Naive thymus-derived CD4-positive, alpha-beta T cell (primary cell): ENCODE measurements around the gene NRXN3. TPM values are rescaled to one million over a fixed set of nuclear protein-coding genes. Genes with fewer than 3 reads are reported as not detected.

Experiments used
- ATAC-seq: fragments of 150-1000 bp; cut with Tn5 transposase; 2 replicates; pipeline ENCODE4 v1.10.0; 2021; ENCODE audit warnings: mild to moderate bottlenecking, moderate library complexity
- CTCF ChIA-PET: fragments of 350-600 bp; sonication (Branson Sonifier 250); formaldehyde crosslinking; loops from one replicate; lab custom pipeline; 2021; ENCODE audit warnings: antibody characterized with exemption; lab: Charles Lee
- POLR2A ChIA-PET: fragments of 350-600 bp; sonication (Branson Sonifier 250); formaldehyde crosslinking; loops from one replicate; lab custom pipeline; 2021; ENCODE audit warnings: antibody characterized with exemption, inconsistent platforms; lab: Charles Lee
- DNase-seq, 9 donors: peaks; one replicate each; pipeline versions ENCODE4 v3.0.0 to v3.0.0-alpha.2; 2020 to 2022; ENCODE audit warnings: mixed read lengths in 1 of 9
- H3K27ac ChIP-seq: one replicate; pipeline ENCODE4 v1.7.0; 2013; ENCODE audit warnings: mild to moderate bottlenecking, low read depth, low read length, moderate library complexity
- H3K27me3 ChIP-seq, 2 donors: one replicate each; pipeline ENCODE4 v1.7.0; 2013; ENCODE audit warnings: low read length in 2 of 2, mild to moderate bottlenecking in 2 of 2, moderate library complexity in 2 of 2; ENCODE audit not compliant: control insufficient read depth in 2 of 2, insufficient read depth in 2 of 2
- H3K36me3 ChIP-seq, 3 experiments: 1 replicate in 2 of 3; 2 replicates in 1 of 3; pipeline ENCODE4 v1.7.0; 2013; ENCODE audit warnings: low read length in 3 of 3, mild to moderate bottlenecking in 3 of 3, moderate library complexity in 1 of 3; ENCODE audit not compliant: insufficient read depth in 3 of 3, control insufficient read depth in 2 of 3
- H3K4me1 ChIP-seq, 2 donors: one replicate each; pipeline ENCODE4 v1.7.0; 2013; ENCODE audit warnings: low read length in 2 of 2, mild to moderate bottlenecking in 2 of 2, moderate library complexity in 1 of 2; ENCODE audit not compliant: control insufficient read depth in 2 of 2, insufficient read depth in 2 of 2
- H3K4me3 ChIP-seq: 2 replicates; pipeline ENCODE4 v1.7.0; 2013; ENCODE audit warnings: mild to moderate bottlenecking, low read length
- H3K9me3 ChIP-seq, 3 experiments: 1 replicate in 2 of 3; 2 replicates in 1 of 3; pipeline ENCODE4 v1.7.0; 2013; ENCODE audit warnings: low read length in 3 of 3; ENCODE audit not compliant: control insufficient read depth in 2 of 3
- H3K27ac Mint-ChIP-seq, 9 donors: one replicate each; pipeline ENCODE4 v1.8.0; 2020 to 2022; ENCODE audit warnings: mixed read lengths in 9 of 9, mild to moderate bottlenecking in 8 of 9, moderate library complexity in 5 of 9, inconsistent platforms in 2 of 9
- H3K27me3 Mint-ChIP-seq, 5 donors: one replicate each; pipeline ENCODE4 v1.8.0; 2021 to 2022; ENCODE audit warnings: mixed read lengths in 5 of 5, mild to moderate bottlenecking in 1 of 5
- H3K36me3 Mint-ChIP-seq, 5 donors: one replicate each; pipeline ENCODE4 v1.8.0; 2020 to 2022; ENCODE audit warnings: mixed read lengths in 5 of 5, mild to moderate bottlenecking in 3 of 5, inconsistent platforms in 1 of 5
- H3K4me1 Mint-ChIP-seq, 7 donors: one replicate each; pipeline ENCODE4 v1.8.0; 2020 to 2022; ENCODE audit warnings: mixed read lengths in 7 of 7, mild to moderate bottlenecking in 3 of 7, inconsistent platforms in 1 of 7
- H3K4me3 Mint-ChIP-seq, 10 donors: one replicate each; pipeline ENCODE4 v1.8.0; 2020 to 2022; ENCODE audit warnings: mild to moderate bottlenecking in 10 of 10, mixed read lengths in 10 of 10, moderate library complexity in 6 of 10, inconsistent platforms in 2 of 10
- H3K9me3 Mint-ChIP-seq, 11 donors: one replicate each; pipeline ENCODE4 v1.8.0; 2020 to 2022; ENCODE audit warnings: mixed read lengths in 11 of 11, mild to moderate bottlenecking in 4 of 11, inconsistent platforms in 1 of 11, moderate library complexity in 1 of 11
- intact Hi-C, 2 donors: fragments of 100-400 bp; cut with micrococcal nuclease; formaldehyde crosslinking; loops; one replicate each; pipeline ENCODE4 v1.15.1; 2023
- polyA plus RNA-seq, 2 donors: library from polyadenylated mRNA; unstranded; fragments of 300-500 nt; fragmentation: Illumina TruSeq; gene quantifications; one replicate each; pipeline ENCODE4 v1.2.3, GENCODE V29; 2021
- total RNA-seq, 6 experiments: library from RNA in 5 of 6; stranded (reverse) in 5 of 6; gene quantifications; 1 replicate in 5 of 6; 2 replicates in 1 of 6; pipeline ENCODE4 v1.2.3 and lab custom pipeline; 2021 to 2026

NRXN3 gene
- total and polyA plus RNA-seq, 7 experiments from 2014 or later: not detected

GRCh38 chr14:78307671-78308070 is 137.5 kb downstream of the NRXN3 start:
- ChIA-PET POLR2A (interaction anchor here (0.6 kb wide), 1 partner anchor 109 kb away, joined by 3 read pairs; no protein-coding TSS in a partner anchor), CTCF (no interaction called here)
- ATAC-seq (no peak), DNase-seq (no peak)
- H3K4me1 ChIP-seq: no peaks in the 10 kb centered on the region
- Mint-ChIP-seq H3K36me3 (no peaks in the 10 kb centered on the region), H3K9me3 (peaks cover 0 to 6% (median 0%) of the 10 kb centered on the region in 11 donors), H3K4me3 (no peak overlapping the region), H3K4me1 (no peaks in the 10 kb centered on the region), H3K27ac (no peak overlapping the region), H3K27me3 (peaks cover 0 to 25% (median 8%) of the 10 kb centered on the region in 5 donors)
- no peaks in the 10 kb centered on the region for H3K36me3 ChIP-seq
- no peak overlapping the region for H3K27ac ChIP-seq
- no peaks in the 10 kb centered on the region for H3K9me3 ChIP-seq
- H3K4me3 ChIP-seq: no peak overlapping the region
- H3K27me3 ChIP-seq: no peaks in the 10 kb centered on the region
- intact Hi-C loops: no loop called here

- intact Hi-C loops: no loop called here
- no peaks in the 10 kb centered on the region for H3K9me3 ChIP-seq
- H3K27me3 Mint-ChIP-seq: peaks cover 0 to 25% (median 5%) of the 10 kb centered on the region in 5 donors
- DNase-seq (no peak), ATAC-seq (no peak)
- peaks cover 0 to 3% (median 0%) of the 10 kb centered on the region in 11 donors for H3K9me3 Mint-ChIP-seq
- ChIA-PET POLR2A (interaction anchor here (0.6 kb wide), 1 partner anchor 109 kb away, joined by 3 read pairs; no protein-coding TSS in a partner anchor), CTCF (no interaction called here)
- H3K27ac Mint-ChIP-seq: no peak overlapping the region
- no peaks in the 10 kb centered on the region for H3K27me3 ChIP-seq
- no peak overlapping the region for H3K4me3 Mint-ChIP-seq
- H3K36me3 Mint-ChIP-seq: no peaks in the 10 kb centered on the region
- no peak overlapping the region for H3K4me3 ChIP-seq
- no peaks in the 10 kb centered on the region for H3K4me1 Mint-ChIP-seq
- H3K36me3 ChIP-seq: no peaks in the 10 kb centered on the region
- H3K27ac ChIP-seq: no peak overlapping the region
- H3K4me1 ChIP-seq: no peaks in the 10 kb centered on the region
Observed at GRCh38 chr14:78308079-78308478, 137.9 kb downstream of the NRXN3 start.

- Histone ChIP-seq H3K27ac (no peak overlapping the region), H3K4me3 (no peak overlapping the region), H3K27me3 (no peaks in the 10 kb centered on the region), H3K36me3 (no peaks in the 10 kb centered on the region), H3K4me1 (no peaks in the 10 kb centered on the region), H3K9me3 (no peaks in the 10 kb centered on the region)
- Mint-ChIP-seq H3K27me3 (peaks cover 0 to 18% (median 6%) of the 10 kb centered on the region in 5 donors), H3K9me3 (peaks cover 0 to 3% (median 0%) of the 10 kb centered on the region in 11 donors), H3K36me3 (no peaks in the 10 kb centered on the region), H3K27ac (no peak overlapping the region), H3K4me1 (no peaks in the 10 kb centered on the region), H3K4me3 (no peak overlapping the region)
- ChIA-PET CTCF (no interaction called here), POLR2A (no interaction called here)
- DNase-seq: no peak
- ATAC-seq: no peak
- intact Hi-C loops: no loop called here
Observed at GRCh38 chr14:78310272-78310671, 140.1 kb downstream of the NRXN3 start.

GRCh38 chr14:78313499-78313898 is 143.3 kb downstream of the NRXN3 start:
- Mint-ChIP-seq H3K4me3 (no peak overlapping the region), H3K4me1 (no peaks in the 10 kb centered on the region), H3K27ac (no peak overlapping the region), H3K9me3 (peaks cover 0 to 4% (median 0%) of the 10 kb centered on the region in 11 donors), H3K27me3 (peaks cover 0 to 42% (median 20%) of the 10 kb centered on the region in 5 donors), H3K36me3 (no peaks in the 10 kb centered on the region)
- ATAC-seq: no peak
- Histone ChIP-seq H3K4me1 (no peaks in the 10 kb centered on the region), H3K27ac (no peak overlapping the region), H3K4me3 (no peak overlapping the region), H3K36me3 (no peaks in the 10 kb centered on the region), H3K9me3 (no peaks in the 10 kb centered on the region), H3K27me3 (no peaks in the 10 kb centered on the region)
- intact Hi-C loops: no loop called here
- ChIA-PET POLR2A (no interaction called here), CTCF (no interaction called here)
- DNase-seq: no peak

GRCh38 chr14:78314484-78314883 is 144.3 kb downstream of the NRXN3 start:
- H3K27ac ChIP-seq: no peak overlapping the region
- no peaks in the 10 kb centered on the region for H3K4me1 Mint-ChIP-seq
- H3K27me3 Mint-ChIP-seq: peaks cover 0 to 42% (median 21%) of the 10 kb centered on the region in 5 donors
- no peak overlapping the region for H3K4me3 ChIP-seq
- no peaks in the 10 kb centered on the region for H3K9me3 ChIP-seq
- ATAC-seq: no peak
- ChIA-PET POLR2A (no interaction called here), CTCF (no interaction called here)
- DNase-seq: no peak
- no peaks in the 10 kb centered on the region for H3K27me3 ChIP-seq
- H3K36me3 Mint-ChIP-seq: no peaks in the 10 kb centered on the region
- intact Hi-C loops: no loop called here
- H3K4me3 Mint-ChIP-seq: no peak overlapping the region
- no peaks in the 10 kb centered on the region for H3K36me3 ChIP-seq
- peaks cover 0 to 4% (median 0%) of the 10 kb centered on the region in 11 donors for H3K9me3 Mint-ChIP-seq
- H3K27ac Mint-ChIP-seq: no peak overlapping the region
- no peaks in the 10 kb centered on the region for H3K4me1 ChIP-seq

GRCh38 chr14:78316052-78316451 is 145.9 kb downstream of the NRXN3 start:
- Mint-ChIP-seq H3K27ac (no peak overlapping the region), H3K4me3 (no peak overlapping the region), H3K27me3 (peaks cover 2 to 42% (median 28%) of the 10 kb centered on the region in 5 donors), H3K9me3 (peaks cover 0 to 9% (median 0%) of the 10 kb centered on the region in 11 donors), H3K36me3 (no peaks in the 10 kb centered on the region), H3K4me1 (peaks cover 0 to 4% (median 0%) of the 10 kb centered on the region in 7 donors)
- H3K27me3 ChIP-seq: no peaks in the 10 kb centered on the region
- ATAC-seq (no peak), DNase-seq (no peak)
- H3K36me3 ChIP-seq: no peaks in the 10 kb centered on the region
- intact Hi-C loops: no loop called here
- H3K9me3 ChIP-seq: no peaks in the 10 kb centered on the region
- no peak overlapping the region for H3K27ac ChIP-seq
- ChIA-PET CTCF (interaction anchor here (0.6 kb wide), 1 partner anchor 415 kb away, joined by 6 read pairs; no protein-coding TSS in a partner anchor), POLR2A (no interaction called here)
- no peak overlapping the region for H3K4me3 ChIP-seq
- no peaks in the 10 kb centered on the region for H3K4me1 ChIP-seq

GRCh38 chr14:78316786-78317185 is 146.6 kb downstream of the NRXN3 start:
- Histone ChIP-seq H3K36me3 (no peaks in the 10 kb centered on the region), H3K27me3 (no peaks in the 10 kb centered on the region), H3K4me1 (no peaks in the 10 kb centered on the region), H3K27ac (no peak overlapping the region), H3K9me3 (no peaks in the 10 kb centered on the region), H3K4me3 (no peak overlapping the region)
- ChIA-PET POLR2A (no interaction called here), CTCF (no interaction called here)
- no peaks in the 10 kb centered on the region for H3K36me3 Mint-ChIP-seq
- intact Hi-C loops: no loop called here
- H3K9me3 Mint-ChIP-seq: peaks cover 0 to 9% (median 0%) of the 10 kb centered on the region in 11 donors
- H3K4me1 Mint-ChIP-seq: peaks cover 0 to 4% (median 0%) of the 10 kb centered on the region in 7 donors
- no peak for DNase-seq
- no peak overlapping the region for H3K4me3 Mint-ChIP-seq
- no peak overlapping the region for H3K27ac Mint-ChIP-seq
- no peak for ATAC-seq
- H3K27me3 Mint-ChIP-seq: peaks cover 2 to 42% (median 35%) of the 10 kb centered on the region in 5 donors
